ENCODE measurements around the gene SMARCC1.

SMARCC1 gene

DNA sequence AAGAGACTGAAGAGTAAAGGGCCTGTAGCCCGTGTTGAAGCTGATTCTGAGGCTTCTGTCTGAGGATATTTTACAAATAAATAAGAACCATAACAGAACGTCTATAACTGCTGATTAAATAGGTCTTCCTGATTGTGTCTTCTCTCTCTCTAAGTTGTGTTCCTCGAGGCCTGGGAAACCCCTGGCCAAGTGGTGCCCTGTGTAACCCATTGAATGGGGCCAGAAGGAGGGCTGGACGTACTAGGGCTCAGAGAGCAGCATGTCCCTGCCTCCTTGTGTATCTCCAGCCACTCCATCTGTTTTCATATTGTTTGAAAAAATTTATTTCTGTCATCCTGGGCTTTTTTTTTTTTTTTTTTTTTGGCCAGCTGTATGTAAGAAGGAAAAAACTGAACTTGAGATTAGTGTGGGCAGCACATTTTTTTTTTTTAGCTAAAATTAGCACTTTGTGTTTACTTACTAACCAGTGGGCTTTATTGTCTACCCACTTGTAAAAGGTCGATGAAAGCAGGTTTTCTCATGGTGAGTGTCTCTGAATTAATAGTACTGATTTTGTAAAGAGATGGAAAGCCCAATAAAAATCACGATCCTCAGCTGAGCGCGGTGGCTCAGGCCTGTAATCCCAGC is 32.0 kb upstream of the SMARCC1 start:
- TF ChIP-seq, protein P1, sequence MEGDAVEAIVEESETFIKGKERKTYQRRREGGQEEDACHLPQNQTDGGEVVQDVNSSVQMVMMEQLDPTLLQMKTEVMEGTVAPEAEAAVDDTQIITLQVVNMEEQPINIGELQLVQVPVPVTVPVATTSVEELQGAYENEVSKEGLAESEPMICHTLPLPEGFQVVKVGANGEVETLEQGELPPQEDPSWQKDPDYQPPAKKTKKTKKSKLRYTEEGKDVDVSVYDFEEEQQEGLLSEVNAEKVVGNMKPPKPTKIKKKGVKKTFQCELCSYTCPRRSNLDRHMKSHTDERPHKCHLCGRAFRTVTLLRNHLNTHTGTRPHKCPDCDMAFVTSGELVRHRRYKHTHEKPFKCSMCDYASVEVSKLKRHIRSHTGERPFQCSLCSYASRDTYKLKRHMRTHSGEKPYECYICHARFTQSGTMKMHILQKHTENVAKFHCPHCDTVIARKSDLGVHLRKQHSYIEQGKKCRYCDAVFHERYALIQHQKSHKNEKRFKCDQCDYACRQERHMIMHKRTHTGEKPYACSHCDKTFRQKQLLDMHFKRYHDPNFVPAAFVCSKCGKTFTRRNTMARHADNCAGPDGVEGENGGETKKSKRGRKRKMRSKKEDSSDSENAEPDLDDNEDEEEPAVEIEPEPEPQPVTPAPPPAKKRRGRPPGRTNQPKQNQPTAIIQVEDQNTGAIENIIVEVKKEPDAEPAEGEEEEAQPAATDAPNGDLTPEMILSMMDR (IDR thresholded peaks at IDR 0.05; ENCODE audit: low read depth, low read length) = no peak
- Histone ChIP-seq H3K9me3 (ENCODE audit: severe bottlenecking) (no peaks in the 10 kb centered on the region), H3K4me3 (ENCODE audit: low read depth, low read length) (no peak overlapping the region), H3K27me3 (ENCODE audit: insufficient read depth, low read depth, severe bottlenecking) (no peaks in the 10 kb centered on the region), H3K27ac (no peak overlapping the region), H3K36me3 (peaks cover 56% of the 10 kb centered on the region)
- no peak for DNase-seq

DNA sequence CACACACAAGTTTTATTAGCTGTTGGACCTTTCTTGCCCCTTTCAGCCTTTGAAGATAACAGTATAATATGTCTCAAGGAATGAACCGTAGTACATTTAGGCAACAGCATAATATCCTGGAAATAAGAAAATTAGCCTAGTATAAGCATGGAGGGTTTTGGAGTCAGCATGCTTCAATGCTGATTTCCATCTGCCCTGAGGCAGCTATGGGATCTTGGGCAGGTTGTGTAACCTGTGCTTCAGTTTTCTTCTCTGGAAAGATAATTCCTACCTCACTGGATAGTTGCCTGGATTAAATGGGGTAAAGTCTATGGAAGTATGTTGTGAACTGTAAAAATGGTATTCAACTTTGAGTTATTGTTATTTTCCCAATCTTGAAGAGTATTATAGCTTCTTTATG is 22.9 kb upstream of the SMARCC1 start:
- no peaks in the 10 kb centered on the region for H3K27me3 ChIP-seq (ENCODE audit: insufficient read depth, low read depth, severe bottlenecking)
- H3K9me3 ChIP-seq (ENCODE audit: severe bottlenecking) = no peaks in the 10 kb centered on the region
- no peak overlapping the region; the same call in 1 of the 2 replicates for H3K27ac ChIP-seq
- TF ChIP-seq, protein P1 (IDR thresholded peaks at IDR 0.05; ENCODE audit: low read depth, low read length) = no peak
- no peak for DNase-seq
- H3K4me3 ChIP-seq (ENCODE audit: low read depth, low read length) = no peak overlapping the region
- H3K36me3 ChIP-seq = peaks cover 39% of the 10 kb centered on the region

DNA sequence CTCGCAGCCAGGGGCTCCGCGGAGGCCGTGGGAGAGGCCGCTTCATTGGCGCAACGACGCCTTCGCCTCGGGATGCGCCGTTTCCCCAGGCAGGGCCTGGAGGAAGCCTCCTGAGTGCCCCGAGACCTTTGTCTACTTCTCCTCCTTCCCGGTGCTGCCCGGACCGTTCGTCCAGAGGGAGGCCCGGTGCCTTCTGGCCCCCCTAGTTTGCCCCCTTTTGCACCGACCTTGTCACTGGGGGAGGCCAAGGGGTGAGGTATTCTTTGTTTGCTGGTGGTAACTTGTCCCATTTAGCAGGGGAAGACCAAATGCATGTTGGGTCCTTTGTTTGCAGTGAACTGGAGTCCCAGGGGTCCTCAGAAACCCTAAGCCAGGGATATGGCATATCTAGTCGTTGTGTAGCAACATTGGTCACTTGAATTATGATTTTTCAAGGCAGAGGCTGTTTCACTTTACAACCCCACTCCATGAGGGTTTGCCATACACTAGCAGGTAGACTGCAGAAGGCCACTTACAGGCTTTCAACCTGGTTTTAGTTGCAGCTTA is 21.9 kb upstream of the SMARCC1 start:
- Histone ChIP-seq H3K9me3 (ENCODE audit: severe bottlenecking) (no peaks in the 10 kb centered on the region), H3K27me3 (ENCODE audit: insufficient read depth, low read depth, severe bottlenecking) (no peaks in the 10 kb centered on the region), H3K36me3 (peaks cover 32% of the 10 kb centered on the region), H3K4me3 (ENCODE audit: low read depth, low read length) (peak overlapping the region; percentile 94), H3K27ac (peak overlapping the region; percentile 96)
- no peak for DNase-seq
- TF ChIP-seq, protein P1 (IDR thresholded peaks at IDR 0.05; ENCODE audit: low read depth, low read length) = no peak

DNA sequence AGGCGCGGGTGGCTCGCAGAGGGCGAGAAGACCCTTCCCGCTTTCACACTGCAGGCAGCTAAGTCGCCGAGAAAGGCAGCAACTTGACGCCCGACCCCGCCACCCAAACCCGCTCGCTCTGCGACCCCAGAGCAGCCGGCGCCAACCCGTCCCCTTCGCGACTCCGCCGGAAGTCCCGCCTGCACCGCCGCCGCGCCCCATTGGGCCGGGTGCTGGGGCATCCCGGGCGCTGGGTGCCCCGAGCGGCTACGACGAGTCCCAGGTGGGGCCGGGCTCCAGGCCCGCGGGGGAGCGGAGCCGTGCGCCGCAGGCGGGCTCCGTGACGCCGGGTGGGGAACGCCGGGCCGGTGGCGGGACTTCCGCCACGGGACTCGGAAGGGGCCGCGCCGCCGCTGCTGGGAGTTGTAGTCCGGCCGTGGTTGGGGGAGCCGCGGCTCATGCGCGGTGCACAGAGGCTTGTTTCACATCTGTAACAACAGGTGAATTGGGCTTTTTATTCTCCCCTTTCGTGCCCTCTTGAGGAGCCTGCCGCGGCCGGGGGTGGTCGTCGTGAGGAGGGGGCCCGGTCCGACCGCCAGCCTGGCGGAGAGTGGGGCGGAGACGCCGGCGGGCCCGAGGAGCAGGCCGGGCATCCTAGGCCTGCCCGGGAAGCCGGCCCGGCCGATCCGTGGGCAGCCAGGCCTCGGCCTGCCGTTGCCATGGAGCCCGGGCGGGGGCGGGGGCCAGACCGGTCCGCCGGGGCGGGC is 21.2 kb upstream of the SMARCC1 start, which contains the start of gene DHX30:
Gene DHX30 (plus strand): TSS at position 405 of the 746 bp plus-strand sequence. CDS start 7,546 bp downstream, outside the sequence.
- peak within 1 kb of the TSS; percentile 96 for H3K27ac ChIP-seq
- peak; percentile 85 for DNase-seq
- no peaks in the 10 kb centered on the region for H3K27me3 ChIP-seq (ENCODE audit: insufficient read depth, low read depth, severe bottlenecking)
- no peaks in the 10 kb centered on the region for H3K9me3 ChIP-seq (ENCODE audit: severe bottlenecking)
- peak within 1 kb of the TSS; percentile 94 for H3K4me3 ChIP-seq (ENCODE audit: low read depth, low read length)
- peaks cover 27% of the 10 kb centered on the region for H3K36me3 ChIP-seq
- TF ChIP-seq, protein P1 (IDR thresholded peaks at IDR 0.05; ENCODE audit: low read depth, low read length) = no peak

DNA sequence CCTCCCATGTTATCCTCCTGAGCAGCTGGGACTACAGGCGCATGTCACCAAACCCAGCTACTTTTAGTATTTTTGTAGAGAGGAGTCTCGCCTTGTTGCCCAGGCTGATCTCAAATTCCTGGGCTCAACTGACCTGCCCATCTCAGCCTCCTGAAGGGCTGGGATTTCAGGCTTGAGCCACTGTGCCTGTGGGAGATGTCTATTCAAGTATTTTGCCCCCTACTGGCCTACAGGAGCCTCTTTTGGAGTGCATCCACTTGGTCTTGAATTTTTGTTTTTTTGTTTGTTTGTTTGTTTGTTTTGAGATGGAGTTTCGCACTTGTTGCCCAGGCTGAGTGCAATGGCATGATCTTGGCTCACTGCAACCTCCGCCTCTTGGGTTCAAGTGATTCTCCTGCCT is 18.0 kb upstream of the SMARCC1 start:
- H3K27me3 ChIP-seq (ENCODE audit: insufficient read depth, low read depth, severe bottlenecking) = no peaks in the 10 kb centered on the region
- no peak overlapping the region for H3K4me3 ChIP-seq (ENCODE audit: low read depth, low read length)
- TF ChIP-seq, protein P1 (IDR thresholded peaks at IDR 0.05; ENCODE audit: low read depth, low read length) = peak; percentile 44
- H3K27ac ChIP-seq = no peak overlapping the region
- no peak for DNase-seq
- H3K9me3 ChIP-seq (ENCODE audit: severe bottlenecking) = no peaks in the 10 kb centered on the region
- peaks cover 6% of the 10 kb centered on the region for H3K36me3 ChIP-seq

Measured in WERI-Rb-1 (cell line).